ENCODE data around the gene GCFC2. TPM values are rescaled to one million over a fixed set of nuclear protein-coding genes. Genes with fewer than 3 reads are reported as not detected.

The GCFC2 gene
- total RNA-seq, 3 donors from 2014 or later: 13.6 to 16.4 (median 14.4) TPM

- peak; percentile 100 for ATAC-seq
- TF ChIP-seq CTCF (IDR thresholded peaks at IDR 0.05): no peak
- Histone ChIP-seq H3K4me3 (peak within 1 kb of the TSS; percentile 71), H3K36me3 (ENCODE audit: low read depth) (no peaks in the 10 kb centered on the region), H3K9me3 (no peaks in the 10 kb centered on the region), H3K4me1 (ENCODE audit: low read depth) (peaks cover 4% of the 10 kb centered on the region)
- DNase-seq: peak; percentile 79 to 92 (median 82)
- intact Hi-C loops (cut with DNase I, micrococcal nuclease): no loop called here
Measured at GRCh38 chr2:75646583-75647425, 63.9 kb downstream of the GCFC2 start, which contains the start of gene MRPL19. TSS of gene MRPL19 (plus strand) at chr2:75646783. CDS start at chr2:75646808, 25 bp downstream.

DNA sequence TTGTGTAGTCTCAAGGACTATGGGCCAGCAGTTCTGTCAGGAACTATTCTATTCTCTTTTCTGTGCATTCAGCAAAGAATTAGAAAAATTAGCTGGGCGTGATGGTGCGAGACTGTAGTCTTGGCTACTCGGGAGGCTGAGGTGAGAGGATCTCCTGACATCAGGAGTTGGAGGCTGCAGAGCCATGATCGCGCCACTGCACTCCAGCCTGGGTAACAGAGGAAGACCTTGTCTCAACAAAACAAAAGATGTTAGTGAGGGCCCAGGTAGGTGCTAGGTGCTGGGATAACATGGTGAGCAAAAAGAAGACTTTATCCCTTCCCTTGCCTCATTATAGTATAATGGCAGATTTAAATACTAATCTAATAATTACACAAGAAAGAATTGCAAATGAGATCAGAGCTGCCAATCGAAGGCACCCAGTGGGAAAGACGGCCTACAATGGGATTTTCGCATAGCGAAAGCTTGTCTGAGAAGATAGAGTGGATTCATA lies 64.6 kb downstream of the GCFC2 start:
- no peak overlapping the region for H3K4me3 ChIP-seq
- DNase-seq: peak in 1 of 3 donors; percentile 26
- intact Hi-C loops (cut with DNase I, micrococcal nuclease): no loop called here
- H3K36me3 ChIP-seq (ENCODE audit: low read depth): no peaks in the 10 kb centered on the region
- no peak for ATAC-seq
- no peak for TF ChIP-seq CTCF (IDR thresholded peaks at IDR 0.05)
- H3K9me3 ChIP-seq: no peaks in the 10 kb centered on the region
- peaks cover 4% of the 10 kb centered on the region for H3K4me1 ChIP-seq (ENCODE audit: low read depth)

DNA sequence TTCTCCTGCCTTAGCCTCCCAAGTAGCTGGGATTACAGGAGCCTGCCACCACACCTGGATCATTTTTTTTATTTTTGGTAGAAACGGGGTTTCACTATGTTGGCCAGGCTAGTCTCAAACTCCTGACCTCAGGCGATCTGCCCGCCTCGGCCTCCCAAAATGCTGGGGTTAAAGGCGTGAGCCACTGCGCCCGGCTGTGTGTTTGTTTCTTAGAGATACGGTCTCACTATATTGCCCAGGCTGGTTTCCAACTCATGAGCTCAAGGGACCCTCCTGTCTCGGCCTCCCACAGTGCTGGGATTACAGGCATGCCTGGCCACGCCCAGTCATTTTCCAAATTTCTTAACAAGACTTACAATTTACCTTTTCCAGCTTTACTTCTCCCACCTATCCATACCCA lies 65.1 kb downstream of the GCFC2 start:
- Histone ChIP-seq H3K9me3 (no peaks in the 10 kb centered on the region), H3K4me3 (no peak overlapping the region), H3K36me3 (ENCODE audit: low read depth) (no peaks in the 10 kb centered on the region), H3K4me1 (ENCODE audit: low read depth) (peaks cover 4% of the 10 kb centered on the region)
- ATAC-seq (no peak), DNase-seq (no peak)
- no peak for TF ChIP-seq CTCF (IDR thresholded peaks at IDR 0.05)
- intact Hi-C loops (cut with DNase I, micrococcal nuclease): no loop called here

GRCh38 chr2:75643980-75644379 lies 66.7 kb downstream of the GCFC2 start:
- no peak for ATAC-seq
- no peak overlapping the region for H3K4me3 ChIP-seq

DNA sequence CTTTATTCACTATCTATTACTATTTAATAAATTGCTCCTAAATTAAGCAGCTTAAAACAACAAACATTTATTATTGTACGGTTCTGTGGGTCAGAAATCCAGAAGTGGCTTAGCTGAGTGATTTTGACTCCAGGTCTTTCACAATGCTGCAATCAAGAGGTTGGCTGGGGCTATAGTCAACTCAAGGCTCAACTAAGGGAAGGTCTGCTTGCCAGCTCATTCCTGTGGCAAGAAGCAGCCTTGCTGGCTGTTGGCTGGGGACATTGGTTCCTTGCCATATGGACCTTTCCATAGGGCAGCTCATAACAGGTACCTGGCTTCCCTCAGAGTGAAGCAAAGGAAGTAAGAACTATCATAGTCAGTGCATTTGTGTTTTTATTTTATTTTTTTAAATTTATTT lies 69.1 kb downstream of the GCFC2 start:
- H3K9me3 ChIP-seq: no peaks in the 10 kb centered on the region
- no peaks in the 10 kb centered on the region for H3K36me3 ChIP-seq (ENCODE audit: low read depth)
- intact Hi-C loops (cut with DNase I, micrococcal nuclease): no loop called here
- DNase-seq (no peak), ATAC-seq (no peak)
- H3K4me3 ChIP-seq: no peak overlapping the region
- no peak for TF ChIP-seq CTCF (IDR thresholded peaks at IDR 0.05)
- H3K4me1 ChIP-seq (ENCODE audit: low read depth): peaks cover 4% of the 10 kb centered on the region

More at GRCh38 chr2:75643980-75644379, 66.7 kb downstream of the GCFC2 start:
- DNase-seq: no peak
- H3K9me3 ChIP-seq: no peaks in the 10 kb centered on the region
- H3K36me3 ChIP-seq (ENCODE audit: low read depth): no peaks in the 10 kb centered on the region
- intact Hi-C loops (cut with DNase I, micrococcal nuclease): no loop called here
- no peak for TF ChIP-seq CTCF (IDR thresholded peaks at IDR 0.05)
- H3K4me1 ChIP-seq (ENCODE audit: low read depth): peaks cover 4% of the 10 kb centered on the region

Measured in mucosa of descending colon (tissue), 3 donors.